ENCODE data around the gene RC3H2. TPM values are rescaled to one million over a fixed set of nuclear protein-coding genes. Genes with fewer than 3 reads are reported as not detected.

Gene RC3H2
- total RNA-seq, 2 donors from 2014 or later: 34.4 to 44.9 TPM

- no peak for DNase-seq
- Histone ChIP-seq H3K36me3 (no peaks in the 10 kb centered on the region), H3K9ac (ENCODE audit: low read depth in 2 of 2, low read length in 2 of 2) (peak overlapping the region; percentile 72 to 88), H3K27me3 (no peaks in the 10 kb centered on the region), H3K4me1 (peaks cover 10% of the 10 kb centered on the region), H3K27ac (peak overlapping the region; percentile 82), H3K4me3 (peak overlapping the region; percentile 81), H3K9me3 (no peaks in the 10 kb centered on the region)
- intact Hi-C loops (cut with DNase I): no loop called here
- TF ChIP-seq CTCF (IDR thresholded peaks at IDR 0.05): no peak
Measured at GRCh38 chr9:122930541-122931225, 25.5 kb upstream of the RC3H2 start.

GRCh38 chr9:122929796-122930354 is 24.7 kb upstream of the RC3H2 start:
- intact Hi-C loops (cut with DNase I): no loop called here
- Histone ChIP-seq H3K27me3 (no peaks in the 10 kb centered on the region), H3K4me1 (peaks cover 10% of the 10 kb centered on the region), H3K4me3 (no peak overlapping the region), H3K9me3 (no peaks in the 10 kb centered on the region), H3K27ac (no peak overlapping the region), H3K36me3 (no peaks in the 10 kb centered on the region), H3K9ac (ENCODE audit: low read depth in 2 of 2, low read length in 2 of 2) (no peak overlapping the region)
- no peak for DNase-seq
- no peak for TF ChIP-seq CTCF (IDR thresholded peaks at IDR 0.05)

- Histone ChIP-seq H3K9me3 (no peaks in the 10 kb centered on the region), H3K9ac (ENCODE audit: low read depth in 2 of 2, low read length in 2 of 2) (no peak overlapping the region), H3K4me1 (no peaks in the 10 kb centered on the region), H3K27me3 (no peaks in the 10 kb centered on the region), H3K36me3 (no peaks in the 10 kb centered on the region), H3K4me3 (no peak overlapping the region), H3K27ac (no peak overlapping the region)
- DNase-seq: no peak
- intact Hi-C loops (cut with DNase I): no loop called here
- no peak for TF ChIP-seq CTCF (IDR thresholded peaks at IDR 0.05)
Measured at GRCh38 chr9:122923947-122924346, 18.8 kb upstream of the RC3H2 start.

- intact Hi-C loops (cut with DNase I): no loop called here
- TF ChIP-seq CTCF (IDR thresholded peaks at IDR 0.05): no peak
- H3K27ac ChIP-seq: no peak overlapping the region
- H3K27me3 ChIP-seq: no peaks in the 10 kb centered on the region
- H3K36me3 ChIP-seq: no peaks in the 10 kb centered on the region
- no peak for DNase-seq
- no peak overlapping the region for H3K4me3 ChIP-seq
- H3K9me3 ChIP-seq: no peaks in the 10 kb centered on the region
- H3K4me1 ChIP-seq: no peaks in the 10 kb centered on the region
- no peak overlapping the region for H3K9ac ChIP-seq (ENCODE audit: low read depth in 2 of 2, low read length in 2 of 2)
Measured at GRCh38 chr9:122922713-122923112, 17.6 kb upstream of the RC3H2 start.

GRCh38 chr9:122918310-122918709 is 13.2 kb upstream of the RC3H2 start:
- Histone ChIP-seq H3K4me1 (no peaks in the 10 kb centered on the region), H3K9me3 (no peaks in the 10 kb centered on the region), H3K27me3 (no peaks in the 10 kb centered on the region), H3K27ac (no peak overlapping the region), H3K9ac (ENCODE audit: low read depth in 2 of 2, low read length in 2 of 2) (no peak overlapping the region), H3K36me3 (no peaks in the 10 kb centered on the region), H3K4me3 (no peak overlapping the region)
- DNase-seq: no peak
- intact Hi-C loops (cut with DNase I): no loop called here
- no peak for TF ChIP-seq CTCF (IDR thresholded peaks at IDR 0.05)
